Panc1 (cell line): ENCODE measurements around the gene EFNA5.

ENCODE experiments used
- POLR2AphosphoS5 ChIP-seq: IDR thresholded peaks from 2 replicates; pipeline ENCODE4 v1.6.1; 2012; ENCODE audit warnings: mild to moderate bottlenecking, low read depth, low read length, moderate library complexity
- TF ChIP-seq, protein P1 (sequence below): fragments of 450-650 bp; IDR thresholded peaks from 2 replicates; pipeline ENCODE4 v1.5.1; 2017; ENCODE audit warnings: mild to moderate bottlenecking
- TF ChIP-seq, protein P2 (sequence below), 2 experiments: IDR thresholded peaks; 2 replicates each; pipeline ENCODE4 v1.6.1; 2011 to 2012; ENCODE audit warnings: low read depth in 2 of 2, control low read depth in 1 of 2, low read length in 1 of 2, mild to moderate bottlenecking in 1 of 2, moderate library complexity in 1 of 2; ENCODE audit not compliant: insufficient read depth in 1 of 2

DNA sequence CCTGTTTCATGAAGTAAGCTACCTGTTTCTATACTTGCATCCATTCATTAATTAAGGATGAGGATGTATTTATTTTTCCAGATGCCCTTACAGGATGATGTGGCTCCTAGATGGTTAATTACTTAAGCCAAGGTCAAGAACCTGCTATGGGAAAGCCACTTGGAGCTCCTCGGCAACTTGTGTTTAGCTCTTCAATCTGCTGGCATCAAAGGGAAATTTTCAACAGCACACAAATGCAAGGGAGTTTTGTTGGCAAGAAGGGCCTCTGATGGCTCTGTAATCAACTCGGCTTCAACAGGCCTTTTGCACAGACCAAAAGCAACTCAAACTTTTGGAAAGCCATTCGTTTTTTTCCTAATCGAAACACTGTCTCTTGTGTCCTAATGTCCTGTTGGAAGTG is 125.3 kb downstream of the EFNA5 start:
- TF ChIP-seq, protein P1, sequence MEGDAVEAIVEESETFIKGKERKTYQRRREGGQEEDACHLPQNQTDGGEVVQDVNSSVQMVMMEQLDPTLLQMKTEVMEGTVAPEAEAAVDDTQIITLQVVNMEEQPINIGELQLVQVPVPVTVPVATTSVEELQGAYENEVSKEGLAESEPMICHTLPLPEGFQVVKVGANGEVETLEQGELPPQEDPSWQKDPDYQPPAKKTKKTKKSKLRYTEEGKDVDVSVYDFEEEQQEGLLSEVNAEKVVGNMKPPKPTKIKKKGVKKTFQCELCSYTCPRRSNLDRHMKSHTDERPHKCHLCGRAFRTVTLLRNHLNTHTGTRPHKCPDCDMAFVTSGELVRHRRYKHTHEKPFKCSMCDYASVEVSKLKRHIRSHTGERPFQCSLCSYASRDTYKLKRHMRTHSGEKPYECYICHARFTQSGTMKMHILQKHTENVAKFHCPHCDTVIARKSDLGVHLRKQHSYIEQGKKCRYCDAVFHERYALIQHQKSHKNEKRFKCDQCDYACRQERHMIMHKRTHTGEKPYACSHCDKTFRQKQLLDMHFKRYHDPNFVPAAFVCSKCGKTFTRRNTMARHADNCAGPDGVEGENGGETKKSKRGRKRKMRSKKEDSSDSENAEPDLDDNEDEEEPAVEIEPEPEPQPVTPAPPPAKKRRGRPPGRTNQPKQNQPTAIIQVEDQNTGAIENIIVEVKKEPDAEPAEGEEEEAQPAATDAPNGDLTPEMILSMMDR = no peak
- TF ChIP-seq POLR2AphosphoS5 = no peak
- TF ChIP-seq, protein P2, sequence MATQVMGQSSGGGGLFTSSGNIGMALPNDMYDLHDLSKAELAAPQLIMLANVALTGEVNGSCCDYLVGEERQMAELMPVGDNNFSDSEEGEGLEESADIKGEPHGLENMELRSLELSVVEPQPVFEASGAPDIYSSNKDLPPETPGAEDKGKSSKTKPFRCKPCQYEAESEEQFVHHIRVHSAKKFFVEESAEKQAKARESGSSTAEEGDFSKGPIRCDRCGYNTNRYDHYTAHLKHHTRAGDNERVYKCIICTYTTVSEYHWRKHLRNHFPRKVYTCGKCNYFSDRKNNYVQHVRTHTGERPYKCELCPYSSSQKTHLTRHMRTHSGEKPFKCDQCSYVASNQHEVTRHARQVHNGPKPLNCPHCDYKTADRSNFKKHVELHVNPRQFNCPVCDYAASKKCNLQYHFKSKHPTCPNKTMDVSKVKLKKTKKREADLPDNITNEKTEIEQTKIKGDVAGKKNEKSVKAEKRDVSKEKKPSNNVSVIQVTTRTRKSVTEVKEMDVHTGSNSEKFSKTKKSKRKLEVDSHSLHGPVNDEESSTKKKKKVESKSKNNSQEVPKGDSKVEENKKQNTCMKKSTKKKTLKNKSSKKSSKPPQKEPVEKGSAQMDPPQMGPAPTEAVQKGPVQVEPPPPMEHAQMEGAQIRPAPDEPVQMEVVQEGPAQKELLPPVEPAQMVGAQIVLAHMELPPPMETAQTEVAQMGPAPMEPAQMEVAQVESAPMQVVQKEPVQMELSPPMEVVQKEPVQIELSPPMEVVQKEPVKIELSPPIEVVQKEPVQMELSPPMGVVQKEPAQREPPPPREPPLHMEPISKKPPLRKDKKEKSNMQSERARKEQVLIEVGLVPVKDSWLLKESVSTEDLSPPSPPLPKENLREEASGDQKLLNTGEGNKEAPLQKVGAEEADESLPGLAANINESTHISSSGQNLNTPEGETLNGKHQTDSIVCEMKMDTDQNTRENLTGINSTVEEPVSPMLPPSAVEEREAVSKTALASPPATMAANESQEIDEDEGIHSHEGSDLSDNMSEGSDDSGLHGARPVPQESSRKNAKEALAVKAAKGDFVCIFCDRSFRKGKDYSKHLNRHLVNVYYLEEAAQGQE (IDR thresholded peaks at IDR 0.05; ENCODE audit: insufficient read depth in 1 of 2, low read depth in 2 of 2, low read length in 1 of 2) = no peak
